WTC11 (cell line): Measurements from ENCODE around the gene DUSP15.

Experiments used
- CBFB ChIP-seq: sonication (generic); formaldehyde crosslinking; IDR thresholded peaks from 2 replicates; pipeline ENCODE4 v1.8.1; 2022; ENCODE audit warnings: mild to moderate bottlenecking, low read depth, missing genetic modification reagents
- ELF4 ChIP-seq: sonication (generic); formaldehyde crosslinking; IDR thresholded peaks from 2 replicates; pipeline ENCODE4 v1.8.1; 2022; ENCODE audit warnings: low read depth, mild to moderate bottlenecking, moderate library complexity, missing genetic modification reagents
- FOXP1 ChIP-seq: sonication (generic); formaldehyde crosslinking; IDR thresholded peaks from 2 replicates; pipeline ENCODE4 v1.8.0; 2022; ENCODE audit warnings: missing genetic modification reagents, mild to moderate bottlenecking, moderate library complexity, borderline replicate concordance
- NR3C1 ChIP-seq: sonication (generic); formaldehyde crosslinking; conservative IDR thresholded peaks from 2 replicates; pipeline ENCODE4 v1.8.1; 2023; ENCODE audit warnings: low read depth, mild to moderate bottlenecking, missing genetic modification reagents
- RORB ChIP-seq: fragments of 250-450 bp; sonication (Bioruptor Pico); IDR thresholded peaks from 2 replicates; pipeline ENCODE4 v1.9.0; 2021; ENCODE audit warnings: mild to moderate bottlenecking
- SP1 ChIP-seq: sonication (generic); formaldehyde crosslinking; conservative IDR thresholded peaks from 2 replicates; pipeline ENCODE4 v1.8.1; 2022; ENCODE audit warnings: missing genetic modification reagents
- TEAD4 ChIP-seq: sonication (generic); formaldehyde crosslinking; IDR thresholded peaks from 2 replicates; pipeline ENCODE4 v1.8.0; 2022; ENCODE audit warnings: mild to moderate bottlenecking, missing genetic modification reagents
- TF ChIP-seq, protein P1 (sequence below): fragments of 200-600 bp; IDR thresholded peaks from 2 replicates; pipeline ENCODE4 v1.8.0; 2022; ENCODE audit warnings: antibody characterized with exemption
- TF ChIP-seq, protein P2 (sequence below): sonication (generic); formaldehyde crosslinking; IDR thresholded peaks from 2 replicates; pipeline ENCODE4 v1.8.1; 2022; ENCODE audit warnings: mild to moderate bottlenecking, missing genetic modification reagents, moderate library complexity, borderline replicate concordance
- TF ChIP-seq, protein P3 (sequence below): fragments of 250-450 bp; sonication (Bioruptor Pico); IDR thresholded peaks from 2 replicates; pipeline ENCODE4 v2.1.2; 2022; ENCODE audit warnings: mild to moderate bottlenecking, moderate library complexity
- TF ChIP-seq, protein P4 (sequence below): sonication (generic); formaldehyde crosslinking; IDR thresholded peaks from 2 replicates; pipeline ENCODE4 v1.8.0; 2023; ENCODE audit warnings: mild to moderate bottlenecking, missing genetic modification reagents
- TF ChIP-seq, protein P5 (sequence below): sonication (generic); formaldehyde crosslinking; IDR thresholded peaks from 2 replicates; pipeline ENCODE4 v1.8.1; 2023; ENCODE audit warnings: mild to moderate bottlenecking, missing genetic modification reagents, borderline replicate concordance

DNA sequence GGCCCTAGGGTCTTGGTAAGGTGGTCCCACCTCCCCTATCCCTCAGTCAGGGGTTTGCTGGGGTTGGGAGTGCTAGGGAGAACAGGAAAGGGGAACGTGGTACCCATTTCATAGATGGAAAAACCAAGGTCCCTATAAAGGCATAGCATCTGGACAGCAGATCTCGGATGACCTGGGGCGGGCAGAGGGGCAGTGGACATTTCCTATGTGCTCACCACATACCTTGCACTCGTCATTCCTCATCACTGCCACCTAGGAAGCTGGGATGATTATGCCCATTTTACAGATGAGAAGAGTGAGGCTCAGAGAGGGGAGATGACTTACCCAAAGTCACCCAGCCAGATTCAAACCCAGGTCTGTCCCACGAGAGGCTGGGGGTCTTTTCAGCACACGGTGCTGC lies 39.1 kb downstream of the DUSP15 start:
- TF ChIP-seq NR3C1 (CRISPR knock-in tag): no peak
- TF ChIP-seq CBFB (CRISPR knock-in tag): no peak
- TF ChIP-seq RORB (CRISPR knock-in tag): no peak
- TF ChIP-seq, protein P1, sequence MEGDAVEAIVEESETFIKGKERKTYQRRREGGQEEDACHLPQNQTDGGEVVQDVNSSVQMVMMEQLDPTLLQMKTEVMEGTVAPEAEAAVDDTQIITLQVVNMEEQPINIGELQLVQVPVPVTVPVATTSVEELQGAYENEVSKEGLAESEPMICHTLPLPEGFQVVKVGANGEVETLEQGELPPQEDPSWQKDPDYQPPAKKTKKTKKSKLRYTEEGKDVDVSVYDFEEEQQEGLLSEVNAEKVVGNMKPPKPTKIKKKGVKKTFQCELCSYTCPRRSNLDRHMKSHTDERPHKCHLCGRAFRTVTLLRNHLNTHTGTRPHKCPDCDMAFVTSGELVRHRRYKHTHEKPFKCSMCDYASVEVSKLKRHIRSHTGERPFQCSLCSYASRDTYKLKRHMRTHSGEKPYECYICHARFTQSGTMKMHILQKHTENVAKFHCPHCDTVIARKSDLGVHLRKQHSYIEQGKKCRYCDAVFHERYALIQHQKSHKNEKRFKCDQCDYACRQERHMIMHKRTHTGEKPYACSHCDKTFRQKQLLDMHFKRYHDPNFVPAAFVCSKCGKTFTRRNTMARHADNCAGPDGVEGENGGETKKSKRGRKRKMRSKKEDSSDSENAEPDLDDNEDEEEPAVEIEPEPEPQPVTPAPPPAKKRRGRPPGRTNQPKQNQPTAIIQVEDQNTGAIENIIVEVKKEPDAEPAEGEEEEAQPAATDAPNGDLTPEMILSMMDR: no peak
- no peak for TF ChIP-seq FOXP1 (CRISPR knock-in tag)
- no peak for TF ChIP-seq ELF4 (CRISPR knock-in tag)
- TF ChIP-seq, protein P2, sequence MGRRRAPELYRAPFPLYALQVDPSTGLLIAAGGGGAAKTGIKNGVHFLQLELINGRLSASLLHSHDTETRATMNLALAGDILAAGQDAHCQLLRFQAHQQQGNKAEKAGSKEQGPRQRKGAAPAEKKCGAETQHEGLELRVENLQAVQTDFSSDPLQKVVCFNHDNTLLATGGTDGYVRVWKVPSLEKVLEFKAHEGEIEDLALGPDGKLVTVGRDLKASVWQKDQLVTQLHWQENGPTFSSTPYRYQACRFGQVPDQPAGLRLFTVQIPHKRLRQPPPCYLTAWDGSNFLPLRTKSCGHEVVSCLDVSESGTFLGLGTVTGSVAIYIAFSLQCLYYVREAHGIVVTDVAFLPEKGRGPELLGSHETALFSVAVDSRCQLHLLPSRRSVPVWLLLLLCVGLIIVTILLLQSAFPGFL (CRISPR knock-in tag): no peak
- TF ChIP-seq TEAD4 (CRISPR knock-in tag): no peak
- TF ChIP-seq, protein P3, sequence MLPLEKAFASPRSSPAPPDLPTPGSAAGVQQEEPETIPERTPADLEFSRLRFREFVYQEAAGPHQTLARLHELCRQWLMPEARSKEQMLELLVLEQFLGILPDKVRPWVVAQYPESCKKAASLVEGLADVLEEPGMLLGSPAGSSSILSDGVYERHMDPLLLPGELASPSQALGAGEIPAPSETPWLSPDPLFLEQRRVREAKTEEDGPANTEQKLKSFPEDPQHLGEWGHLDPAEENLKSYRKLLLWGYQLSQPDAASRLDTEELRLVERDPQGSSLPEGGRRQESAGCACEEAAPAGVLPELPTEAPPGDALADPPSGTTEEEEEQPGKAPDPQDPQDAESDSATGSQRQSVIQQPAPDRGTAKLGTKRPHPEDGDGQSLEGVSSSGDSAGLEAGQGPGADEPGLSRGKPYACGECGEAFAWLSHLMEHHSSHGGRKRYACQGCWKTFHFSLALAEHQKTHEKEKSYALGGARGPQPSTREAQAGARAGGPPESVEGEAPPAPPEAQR (CRISPR knock-in tag): no peak
- no peak for TF ChIP-seq SP1
- TF ChIP-seq, protein P4, sequence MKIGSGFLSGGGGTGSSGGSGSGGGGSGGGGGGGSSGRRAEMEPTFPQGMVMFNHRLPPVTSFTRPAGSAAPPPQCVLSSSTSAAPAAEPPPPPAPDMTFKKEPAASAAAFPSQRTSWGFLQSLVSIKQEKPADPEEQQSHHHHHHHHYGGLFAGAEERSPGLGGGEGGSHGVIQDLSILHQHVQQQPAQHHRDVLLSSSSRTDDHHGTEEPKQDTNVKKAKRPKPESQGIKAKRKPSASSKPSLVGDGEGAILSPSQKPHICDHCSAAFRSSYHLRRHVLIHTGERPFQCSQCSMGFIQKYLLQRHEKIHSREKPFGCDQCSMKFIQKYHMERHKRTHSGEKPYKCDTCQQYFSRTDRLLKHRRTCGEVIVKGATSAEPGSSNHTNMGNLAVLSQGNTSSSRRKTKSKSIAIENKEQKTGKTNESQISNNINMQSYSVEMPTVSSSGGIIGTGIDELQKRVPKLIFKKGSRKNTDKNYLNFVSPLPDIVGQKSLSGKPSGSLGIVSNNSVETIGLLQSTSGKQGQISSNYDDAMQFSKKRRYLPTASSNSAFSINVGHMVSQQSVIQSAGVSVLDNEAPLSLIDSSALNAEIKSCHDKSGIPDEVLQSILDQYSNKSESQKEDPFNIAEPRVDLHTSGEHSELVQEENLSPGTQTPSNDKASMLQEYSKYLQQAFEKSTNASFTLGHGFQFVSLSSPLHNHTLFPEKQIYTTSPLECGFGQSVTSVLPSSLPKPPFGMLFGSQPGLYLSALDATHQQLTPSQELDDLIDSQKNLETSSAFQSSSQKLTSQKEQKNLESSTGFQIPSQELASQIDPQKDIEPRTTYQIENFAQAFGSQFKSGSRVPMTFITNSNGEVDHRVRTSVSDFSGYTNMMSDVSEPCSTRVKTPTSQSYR (CRISPR knock-in tag): no peak
- TF ChIP-seq, protein P5, sequence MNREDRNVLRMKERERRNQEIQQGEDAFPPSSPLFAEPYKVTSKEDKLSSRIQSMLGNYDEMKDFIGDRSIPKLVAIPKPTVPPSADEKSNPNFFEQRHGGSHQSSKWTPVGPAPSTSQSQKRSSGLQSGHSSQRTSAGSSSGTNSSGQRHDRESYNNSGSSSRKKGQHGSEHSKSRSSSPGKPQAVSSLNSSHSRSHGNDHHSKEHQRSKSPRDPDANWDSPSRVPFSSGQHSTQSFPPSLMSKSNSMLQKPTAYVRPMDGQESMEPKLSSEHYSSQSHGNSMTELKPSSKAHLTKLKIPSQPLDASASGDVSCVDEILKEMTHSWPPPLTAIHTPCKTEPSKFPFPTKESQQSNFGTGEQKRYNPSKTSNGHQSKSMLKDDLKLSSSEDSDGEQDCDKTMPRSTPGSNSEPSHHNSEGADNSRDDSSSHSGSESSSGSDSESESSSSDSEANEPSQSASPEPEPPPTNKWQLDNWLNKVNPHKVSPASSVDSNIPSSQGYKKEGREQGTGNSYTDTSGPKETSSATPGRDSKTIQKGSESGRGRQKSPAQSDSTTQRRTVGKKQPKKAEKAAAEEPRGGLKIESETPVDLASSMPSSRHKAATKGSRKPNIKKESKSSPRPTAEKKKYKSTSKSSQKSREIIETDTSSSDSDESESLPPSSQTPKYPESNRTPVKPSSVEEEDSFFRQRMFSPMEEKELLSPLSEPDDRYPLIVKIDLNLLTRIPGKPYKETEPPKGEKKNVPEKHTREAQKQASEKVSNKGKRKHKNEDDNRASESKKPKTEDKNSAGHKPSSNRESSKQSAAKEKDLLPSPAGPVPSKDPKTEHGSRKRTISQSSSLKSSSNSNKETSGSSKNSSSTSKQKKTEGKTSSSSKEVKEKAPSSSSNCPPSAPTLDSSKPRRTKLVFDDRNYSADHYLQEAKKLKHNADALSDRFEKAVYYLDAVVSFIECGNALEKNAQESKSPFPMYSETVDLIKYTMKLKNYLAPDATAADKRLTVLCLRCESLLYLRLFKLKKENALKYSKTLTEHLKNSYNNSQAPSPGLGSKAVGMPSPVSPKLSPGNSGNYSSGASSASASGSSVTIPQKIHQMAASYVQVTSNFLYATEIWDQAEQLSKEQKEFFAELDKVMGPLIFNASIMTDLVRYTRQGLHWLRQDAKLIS: no peak
